K562 (cell line): Measurements from ENCODE around the gene PLAGL1. TPM values are rescaled to one million over a fixed set of nuclear protein-coding genes. Genes with fewer than 3 reads are reported as not detected.
"Not testable (repeated sequence)": the region's sequence is repeated elsewhere in the genome, so short reads cannot be mapped to it uniquely, and the experiment has no call there.

Source experiments
- ATAC-seq: fragments of 200-7000 bp; cut with Tn5 transposase; 3 replicates; pipeline ENCODE4 v1.9.1; 2020; ENCODE audit warnings: moderate library complexity
- BruUV-seq: library from RNA; stranded (reverse); fragments of 400-500 nt; replicated peaks from 2 replicates; lab custom pipeline; 2021; lab: Mats Ljungman, UMichigan
- CTCF ChIA-PET: fragments of 300-600 bp; formaldehyde crosslinking; extraction: SDS; loops from one replicate; lab custom pipeline; 2021; ENCODE audit warnings: low intra/inter-chr PET ratio; lab: Yijun Ruan, JAX
- POLR2A ChIA-PET: fragments of 300-600, 350-650 bp; sonication (Branson Sonifier 250); formaldehyde crosslinking; extraction: SDS; loops from one replicate; lab custom pipeline; 2021; ENCODE audit warnings: antibody characterized with exemption, inconsistent platforms; lab: Yijun Ruan, JAX
- DNase-seq, 4 experiments: peaks; one replicate each; pipeline versions ENCODE4 v3.0.0 to v3.0.0-alpha.2; 2011 to 2018; ENCODE audit warnings: low spot score in 3 of 4, mixed read lengths in 3 of 4; ENCODE audit errors: extremely low read depth in 1 of 4
- FAIRE-seq: peaks from 2 replicates; lab custom pipeline; 2011; peaks lifted over from hg19 to GRCh38; lab: Jason Lieb, UNC
- H2AFZ ChIP-seq: 2 replicates; pipeline ENCODE4 v1.6.0; 2011; ENCODE audit warnings: low read depth, low read length, control low read depth, inconsistent platforms
- H3K27ac ChIP-seq: fragments of 200-600 bp; 3 replicates; pipeline ENCODE4 v1.8.0; 2011; ENCODE audit warnings: low read depth, mild to moderate bottlenecking, control low read depth, inconsistent platforms, low read length, moderate library complexity, mixed read lengths; ENCODE audit errors: extremely low read depth
- H3K27me3 ChIP-seq, 2 experiments: fragments of 300-600 bp in 1 of 2; 2 replicates in 1 of 2; 3 replicates in 1 of 2; pipeline versions ENCODE4 v1.6.0 to v1.8.0; 2011; ENCODE audit warnings: inconsistent platforms in 2 of 2, low read length in 2 of 2, mild to moderate bottlenecking in 1 of 2, mixed read lengths in 1 of 2, moderate library complexity in 1 of 2; ENCODE audit not compliant: control insufficient read depth in 2 of 2, insufficient read depth in 2 of 2
- H3K36me3 ChIP-seq: fragments of 300-600 bp; 3 replicates; pipeline ENCODE4 v1.8.0; 2011; ENCODE audit warnings: mild to moderate bottlenecking, low read length, inconsistent platforms; ENCODE audit not compliant: control insufficient read depth, insufficient read depth
- H3K4me1 ChIP-seq, 2 experiments: fragments of 200-600 bp in 1 of 2; replicated peaks in 1 of 2; 2 replicates in 1 of 2; 3 replicates in 1 of 2; pipeline versions ENCODE4 v1.5.1 to v1.8.0; 2011; ENCODE audit warnings: inconsistent platforms in 2 of 2, low read length in 2 of 2, mild to moderate bottlenecking in 1 of 2, mixed read lengths in 1 of 2, moderate library complexity in 1 of 2; ENCODE audit not compliant: control insufficient read depth in 2 of 2, insufficient read depth in 2 of 2
- H3K4me2 ChIP-seq: 2 replicates; pipeline ENCODE4 v1.6.1; 2011; ENCODE audit warnings: low read length, control low read depth, inconsistent platforms, mixed read lengths; ENCODE audit not compliant: insufficient read depth
- H3K4me3 ChIP-seq: fragments of 200-600 bp; sonication (generic), shearing (Covaris generic); 2 replicates; pipeline ENCODE4 v1.5.1; 2016; ENCODE audit warnings: control low read depth, inconsistent platforms
- H3K79me2 ChIP-seq: fragments of 200-600 bp; 3 replicates; pipeline ENCODE4 v1.8.0; 2011; ENCODE audit warnings: low read length, inconsistent platforms; ENCODE audit not compliant: control insufficient read depth, insufficient read depth
- H3K9ac ChIP-seq, 2 experiments: 2 replicates each; pipeline versions ENCODE4 v1.6.0 to v1.6.1; 2011; ENCODE audit warnings: low read depth in 2 of 2, low read length in 2 of 2, control low read depth in 1 of 2, inconsistent platforms in 1 of 2, mild to moderate bottlenecking in 1 of 2, mixed read lengths in 1 of 2; ENCODE audit not compliant: insufficient read depth in 1 of 2
- H3K9me1 ChIP-seq: one replicate; pipeline ENCODE4 v1.6.0; 2011; ENCODE audit warnings: inconsistent platforms, mild to moderate bottlenecking, low read length, moderate library complexity; ENCODE audit not compliant: control insufficient read depth, insufficient read depth
- H3K9me3 ChIP-seq: replicated peaks from 2 replicates; pipeline ENCODE4 v1.5.1; 2011; ENCODE audit warnings: low read depth, low read length, inconsistent platforms; ENCODE audit not compliant: control insufficient read depth, insufficient read depth
- H4K20me1 ChIP-seq: replicated peaks from 2 replicates; pipeline ENCODE4 v1.6.1; 2011; ENCODE audit warnings: low read length, inconsistent platforms, mixed read lengths; ENCODE audit not compliant: control insufficient read depth, insufficient read depth
- CREM ChIP-seq: IDR thresholded peaks from 2 replicates; pipeline ENCODE4 v1.6.1; 2014; ENCODE audit warnings: antibody characterized with exemption, low read depth
- FOXM1 ChIP-seq, 2 experiments: fragments of 450-650 bp in 1 of 2; sonication (generic) in 1 of 2; formaldehyde crosslinking in 1 of 2; IDR thresholded peaks; 2 replicates each; pipeline versions ENCODE4 v1.6.1 to v1.9.0; 2017 to 2022; ENCODE audit warnings: low read depth in 2 of 2, mild to moderate bottlenecking in 2 of 2, missing genetic modification reagents in 1 of 2, moderate library complexity in 1 of 2
- JUND ChIP-seq, 2 experiments: IDR thresholded peaks; 2 replicates in 1 of 2; 3 replicates in 1 of 2; pipeline ENCODE4 v1.6.1; 2011; ENCODE audit warnings: borderline replicate concordance in 2 of 2, low read depth in 2 of 2, low read length in 2 of 2, improper control_type of control experiment in 1 of 2, missing biosample characterization in 1 of 2, missing genetic modification characterization in 1 of 2, missing genetic modification reagents in 1 of 2
- POLR2B ChIP-seq: fragments of 450-650 bp; IDR thresholded peaks from 2 replicates; pipeline ENCODE4 v1.6.1; 2018; ENCODE audit warnings: low read depth; ENCODE audit not compliant: partially characterized antibody
- SIN3B ChIP-seq: fragments of 450-650 bp; IDR thresholded peaks from 2 replicates; pipeline ENCODE4 v1.6.1; 2017; ENCODE audit warnings: low read depth, mild to moderate bottlenecking, moderate library complexity
- SMARCA5 ChIP-seq: fragments of 450-650 bp; IDR thresholded peaks from 2 replicates; pipeline ENCODE4 v1.6.1; 2016
- SMC3 ChIP-seq: conservative IDR thresholded peaks from 2 replicates; pipeline ENCODE4 v1.6.1; 2011; ENCODE audit warnings: low read depth, low read length, improper control_type of control experiment; ENCODE audit not compliant: insufficient read depth
- TBL1XR1 ChIP-seq, 2 experiments: IDR thresholded peaks; 2 replicates each; pipeline ENCODE4 v1.6.1; 2012; ENCODE audit warnings: improper control_type of control experiment in 2 of 2, low read length in 2 of 2, mild to moderate bottlenecking in 1 of 2
- USF2 ChIP-seq: sonication (generic); formaldehyde crosslinking; IDR thresholded peaks from 2 replicates; pipeline ENCODE4 v1.5.0; 2020; ENCODE audit warnings: missing genetic modification reagents
- ZNF232 ChIP-seq: sonication (generic); formaldehyde crosslinking; IDR thresholded peaks from 2 replicates; pipeline ENCODE4 v1.8.0; 2022; ENCODE audit warnings: mild to moderate bottlenecking, missing genetic modification reagents
- ZNF354B ChIP-seq: fragments of 250-450 bp; sonication (Bioruptor Pico); IDR thresholded peaks from 2 replicates; pipeline ENCODE4 v1.4.0; 2020
- ZNF507 ChIP-seq: conservative IDR thresholded peaks from 2 replicates; pipeline ENCODE4 v1.6.1; 2017; ENCODE audit warnings: missing genetic modification characterization, missing compliant biosample characterization
- WGBS: fragments of 100-300 bp; shearing (Covaris generic); methylation state at CpG from one replicate; pipeline ENCODE4 v1.1.6; 2016; ENCODE audit warnings: low coverage, mixed read lengths; ENCODE audit not compliant: insufficient coverage; ENCODE audit errors: missing lambda C conversion rate; 5-methylcytosine and 5-hydroxymethylcytosine counted together
- in situ Hi-C: fragments of 300-500 bp; cut with MboI; formaldehyde crosslinking; loops from 4 replicates; pipeline ENCODE4 v1.15.0; 2018; ENCODE audit warnings: inconsistent platforms, mixed read lengths
- intact Hi-C: fragments of 100-400 bp; cut with micrococcal nuclease; formaldehyde crosslinking; loops from 2 replicates; pipeline ENCODE4 v1.14.2; 2022
- polyA plus RNA-seq, 8 experiments: library from polyadenylated mRNA; depleted of rRNA in 4 of 8; stranded (reverse) in 5 of 8; unstranded in 3 of 8; fragments of >200 nt; fragmentation: Nextera tagmentation in 2 of 8; fragmentation: Illumina TruSeq in 1 of 8; extraction: Ambion mirVana in 2 of 8; extraction: Trizol in 1 of 8; gene quantifications; 2 replicates each; pipeline versions ENCODE4 v1.2.1 to v1.2.3, GENCODE V29; 2011 to 2014; ENCODE audit warnings: inconsistent platforms in 1 of 8, missing spikeins in 1 of 8
- total RNA-seq, 7 experiments: library from RNA; depleted of rRNA in 6 of 7; stranded (reverse); fragments of >200 nt in 6 of 7; fragmentation: Illumina TruSeq in 2 of 7; extraction: Trizol in 2 of 7; gene quantifications; 2 replicates each; pipeline versions ENCODE4 v1.2.1 to v1.2.3, GENCODE V29; 2011 to 2021; ENCODE audit warnings: low replicate concordance in 1 of 7
- TF ChIP-seq, protein P1 (sequence below): fragments of 250-450 bp; sonication (Bioruptor Pico); IDR thresholded peaks from 2 replicates; pipeline ENCODE4 v1.6.1; 2021; ENCODE audit warnings: mild to moderate bottlenecking

The PLAGL1 gene
- total and polyA plus RNA-seq, 9 of the 15 experiments (the other 6 are each of a cell fraction or from before 2014, with no cell fraction given) = 4.9 to 29.6 (median 13.2) TPM

DNA sequence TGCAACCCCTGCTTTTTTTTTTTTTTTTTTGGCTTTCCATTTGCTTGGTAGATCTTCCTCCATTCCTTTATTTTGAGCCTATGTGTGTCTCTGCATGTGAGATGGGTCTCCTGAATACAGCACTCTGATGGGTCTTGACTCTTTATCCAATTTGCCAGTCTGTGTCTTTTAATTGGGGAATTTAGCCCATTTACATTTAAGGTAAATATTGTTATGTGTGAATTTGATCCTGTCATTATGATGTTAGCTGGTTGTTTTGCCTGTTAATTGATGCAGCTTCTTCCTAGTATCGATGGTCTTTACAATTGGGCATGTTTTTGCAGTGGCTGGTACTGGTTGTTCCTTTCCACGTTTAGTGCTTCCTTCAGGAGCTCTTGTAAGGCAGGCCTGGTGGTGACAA lies 36.9 kb upstream of the PLAGL1 start:
- TF ChIP-seq ZNF507 = peak; percentile 98
- TF ChIP-seq ZNF354B = peak; percentile 87
- H3K27ac ChIP-seq, H3K9me1 ChIP-seq, H3K9me3 ChIP-seq, H3K4me2 ChIP-seq, H3K4me3 ChIP-seq, in situ Hi-C loops, DNase-seq, H3K27me3 ChIP-seq, H3K79me2 ChIP-seq, FAIRE-seq, H3K9ac ChIP-seq, H3K4me1 ChIP-seq, BruUV-seq, H3K36me3 ChIP-seq, H2AFZ ChIP-seq, POLR2A ChIA-PET, ATAC-seq, H4K20me1 ChIP-seq, CTCF ChIA-PET, intact Hi-C loops: not testable (repeated sequence)
- WGBS = 2% methylated on average over 2 of the region's 2 CpGs

- no peak; the same call in 2 of the 3 replicates for ATAC-seq
- H3K36me3 ChIP-seq = no peaks in the 10 kb centered on the region
- no peak overlapping the region for H3K4me3 ChIP-seq
- 42% methylated on average over 3 of the region's 3 CpGs for WGBS
- H4K20me1 ChIP-seq = no peaks in the 10 kb centered on the region
- in situ Hi-C loops = no loop called here
- DNase-seq = no peak
- H3K9me1 ChIP-seq = no peaks in the 10 kb centered on the region
- H3K9me3 ChIP-seq = no peaks in the 10 kb centered on the region
- TF ChIP-seq ZNF232 (CRISPR knock-in tag) (no peak), POLR2B (no peak), JUND (IDR thresholded peaks at IDR 0.05; ENCODE audit: borderline replicate concordance, low read depth, low read length) (no peak), JUND (tag; IDR thresholded peaks at IDR 0.05; ENCODE audit: borderline replicate concordance, low read depth, low read length) (no peak), SIN3B (no peak), FOXM1 (IDR thresholded peaks at IDR 0.05; ENCODE audit: low read depth) (no peak), FOXM1 (CRISPR knock-in tag; IDR thresholded peaks at IDR 0.05; ENCODE audit: low read depth) (no peak), CREM (no peak), SMARCA5 (no peak), USF2 (no peak), SMC3 (no peak), TBL1XR1 (IDR thresholded peaks at IDR 0.05; ENCODE audit: low read length in 2 of 2) (no peak)
- TF ChIP-seq, protein P1, sequence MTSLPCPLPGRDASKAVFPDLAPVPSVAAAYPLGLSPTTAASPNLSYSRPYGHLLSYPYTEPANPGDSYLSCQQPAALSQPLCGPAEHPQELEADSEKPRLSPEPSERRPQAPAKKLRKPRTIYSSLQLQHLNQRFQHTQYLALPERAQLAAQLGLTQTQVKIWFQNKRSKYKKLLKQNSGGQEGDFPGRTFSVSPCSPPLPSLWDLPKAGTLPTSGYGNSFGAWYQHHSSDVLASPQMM (CRISPR knock-in tag) = no peak
- H3K4me2 ChIP-seq = peak overlapping the region; percentile 21; the same call in 1 of the 2 replicates
- intact Hi-C loops = loop anchor here (1.0 to 2.0 kb wide), 2 partner anchors 58 to 97 kb away; partner anchors contain the start of gene SF3B5
- no peaks in the 10 kb centered on the region for H3K27me3 ChIP-seq
- no peaks in the 10 kb centered on the region for H3K4me1 ChIP-seq
- ChIA-PET CTCF (interaction anchor here (0.8 kb wide), 1 partner anchor 460 kb away, joined by 4 read pairs; no protein-coding TSS in a partner anchor), POLR2A (interaction anchor here (0.8 kb wide), 1 partner anchor 59 kb away, joined by 6 read pairs; the partner anchor contains the start of gene SF3B5)
- BruUV-seq = no TSS peak
- no peak overlapping the region for H3K27ac ChIP-seq
- H2AFZ ChIP-seq = peak overlapping the region; percentile 35
- no peak for FAIRE-seq
- H3K9ac ChIP-seq = no peak overlapping the region
- H3K79me2 ChIP-seq = no peaks in the 10 kb centered on the region
Observed at GRCh38 chr6:144036835-144037195, 28.8 kb upstream of the PLAGL1 start.
